ENCODE results near the gene SLC2A6.

The SLC2A6 gene

DNA sequence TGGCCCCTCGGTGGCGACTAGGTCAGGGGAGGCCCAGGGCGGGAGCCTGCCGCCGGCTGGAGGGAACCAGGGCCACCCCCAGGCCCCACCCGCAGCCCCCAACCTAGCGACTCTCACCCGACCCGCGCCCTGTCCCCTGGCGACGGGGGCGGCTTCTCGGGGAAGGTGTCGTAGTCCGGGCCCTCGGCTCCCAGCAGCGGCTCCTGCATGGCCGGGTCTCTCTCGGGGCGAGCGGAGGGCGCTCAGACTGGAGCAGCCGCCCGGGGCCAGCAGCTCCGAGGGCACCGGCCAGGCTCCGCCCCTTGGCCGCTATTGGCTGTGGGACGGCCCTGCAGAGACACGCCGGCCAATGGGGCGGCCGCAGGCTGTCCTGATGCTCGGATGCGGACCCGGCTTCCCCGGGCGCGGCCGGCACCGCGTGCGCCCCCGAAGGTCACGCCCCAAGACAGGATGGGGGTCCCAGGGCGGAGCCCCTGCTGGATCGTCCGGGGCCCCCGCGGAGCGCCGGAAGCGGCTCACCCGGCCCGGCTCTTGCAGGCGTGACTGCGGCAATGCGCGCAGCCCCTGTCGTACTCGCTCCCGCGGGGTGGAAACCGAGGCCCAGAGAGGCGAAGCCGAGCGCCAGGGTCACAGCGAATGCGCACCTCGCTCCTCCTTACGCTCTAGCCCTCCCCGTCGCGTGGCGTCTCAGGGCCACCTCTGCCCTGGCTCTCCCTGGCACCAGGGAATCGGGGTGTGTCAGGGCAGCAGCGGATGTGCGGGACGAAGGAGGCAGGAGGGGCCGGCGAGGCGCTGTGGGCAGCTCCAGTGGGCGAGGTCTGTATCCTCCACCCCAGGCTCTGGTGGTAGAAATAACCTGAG lies at the start of gene SLC2A6:
Gene SLC2A6 (minus strand): TSS at position 249 of the 861 bp plus-strand sequence. CDS start 40 bp downstream, at position 209.
- DNase-seq = peak; percentile 85

GRCh38 chr9:133528001-133528875 lies 49.3 kb upstream of the SLC2A6 start:
- no peak for DNase-seq

GRCh38 chr9:133527444-133527920 lies 48.6 kb upstream of the SLC2A6 start:
- no peak for DNase-seq

DNA sequence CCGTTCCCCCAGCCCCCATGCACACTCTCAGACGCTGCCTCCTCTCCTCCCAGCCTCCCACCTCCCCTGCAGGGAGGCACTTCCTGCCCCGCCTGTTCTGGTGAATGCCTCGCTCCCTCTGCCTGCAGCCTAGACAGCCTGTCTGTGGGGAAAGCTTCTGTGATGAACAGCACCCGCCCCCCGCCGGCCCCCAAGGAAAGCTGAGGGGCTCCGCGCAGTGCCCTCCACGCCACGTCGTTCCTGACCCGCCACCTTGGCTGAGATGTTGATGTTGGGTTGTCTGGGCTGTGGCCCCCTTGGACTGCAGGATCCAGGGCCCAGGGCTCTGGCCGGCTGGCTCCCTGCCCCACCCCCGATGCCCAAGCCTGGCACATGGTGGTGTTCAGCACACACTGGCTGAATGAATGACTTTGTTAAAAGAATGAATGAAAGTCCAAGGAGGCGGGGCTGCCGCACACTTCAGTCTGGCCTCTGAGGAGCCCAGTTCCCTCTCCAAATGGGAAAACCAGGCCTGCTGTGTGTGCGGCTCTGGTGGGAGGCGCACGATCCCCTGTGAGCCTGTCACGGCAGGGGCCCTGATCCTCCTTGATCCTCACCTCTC lies 47.9 kb upstream of the SLC2A6 start:
- DNase-seq = no peak

DNA sequence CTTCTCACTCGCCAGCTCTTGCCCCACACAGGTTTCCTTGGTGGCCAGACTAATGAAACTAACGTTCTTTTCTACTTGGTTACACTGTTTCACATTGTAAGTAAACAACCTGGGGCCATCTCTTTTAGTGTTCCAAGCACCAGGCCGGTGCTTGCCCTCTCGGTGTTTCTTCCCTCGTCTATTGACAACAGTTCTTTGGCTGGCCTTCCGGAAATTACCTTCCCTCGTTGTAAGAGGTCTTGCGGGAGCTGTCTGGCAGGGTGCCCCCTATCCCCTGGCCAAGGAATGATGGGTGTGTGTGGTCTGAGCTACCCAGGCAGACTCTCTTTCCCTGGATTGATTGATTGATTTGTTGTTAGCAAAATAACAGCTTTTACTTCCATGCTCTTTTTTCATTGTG lies 46.8 kb upstream of the SLC2A6 start:
- DNase-seq = no peak

- DNase-seq = no peak
Observed at GRCh38 chr9:133524679-133525228, 45.9 kb upstream of the SLC2A6 start, which contains the start of gene MYMK. Gene MYMK (minus strand): TSS chr9:133524959. CDS start chr9:133524844, 115 bp downstream.

DNA sequence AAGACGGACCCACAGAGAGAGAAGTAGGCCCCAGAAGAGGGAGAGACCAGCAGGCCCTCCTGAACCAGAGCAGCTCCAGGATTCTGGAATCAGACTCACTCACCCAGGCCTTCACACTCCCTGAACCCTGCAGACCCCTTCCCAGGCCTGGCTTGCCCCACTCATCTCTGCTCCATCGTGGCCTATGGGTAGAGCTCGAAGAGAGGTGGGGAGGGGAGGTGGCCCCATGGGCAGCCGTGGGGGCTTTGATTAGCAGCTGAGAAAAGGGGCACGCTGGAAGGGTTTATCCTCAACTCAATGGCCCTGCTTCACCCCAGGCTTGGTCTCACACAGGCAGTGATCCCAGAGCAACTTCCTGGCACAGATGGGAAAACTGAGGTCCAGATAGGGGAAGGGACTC lies 45.2 kb upstream of the SLC2A6 start:
- no peak for DNase-seq

DNA sequence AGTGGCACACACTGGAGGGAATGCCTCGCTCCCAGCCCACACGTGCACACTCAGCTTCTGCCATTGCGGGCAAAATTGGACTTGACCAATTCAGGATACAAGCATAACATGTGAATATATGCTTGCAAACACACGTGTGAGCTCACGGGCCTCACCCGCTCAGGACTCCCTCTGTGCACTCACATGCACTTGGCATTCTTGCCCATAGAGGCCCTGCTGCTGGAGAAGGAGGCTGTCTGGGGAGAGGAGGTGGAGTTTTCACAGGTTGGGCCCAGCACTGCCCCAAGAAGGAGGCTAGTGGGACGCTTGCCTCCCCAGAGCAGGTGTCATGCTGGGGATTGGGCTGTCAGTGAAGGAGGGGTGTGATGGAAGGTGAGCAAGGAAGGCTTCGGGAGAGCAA lies 44.2 kb upstream of the SLC2A6 start:
- DNase-seq = no peak

DNA sequence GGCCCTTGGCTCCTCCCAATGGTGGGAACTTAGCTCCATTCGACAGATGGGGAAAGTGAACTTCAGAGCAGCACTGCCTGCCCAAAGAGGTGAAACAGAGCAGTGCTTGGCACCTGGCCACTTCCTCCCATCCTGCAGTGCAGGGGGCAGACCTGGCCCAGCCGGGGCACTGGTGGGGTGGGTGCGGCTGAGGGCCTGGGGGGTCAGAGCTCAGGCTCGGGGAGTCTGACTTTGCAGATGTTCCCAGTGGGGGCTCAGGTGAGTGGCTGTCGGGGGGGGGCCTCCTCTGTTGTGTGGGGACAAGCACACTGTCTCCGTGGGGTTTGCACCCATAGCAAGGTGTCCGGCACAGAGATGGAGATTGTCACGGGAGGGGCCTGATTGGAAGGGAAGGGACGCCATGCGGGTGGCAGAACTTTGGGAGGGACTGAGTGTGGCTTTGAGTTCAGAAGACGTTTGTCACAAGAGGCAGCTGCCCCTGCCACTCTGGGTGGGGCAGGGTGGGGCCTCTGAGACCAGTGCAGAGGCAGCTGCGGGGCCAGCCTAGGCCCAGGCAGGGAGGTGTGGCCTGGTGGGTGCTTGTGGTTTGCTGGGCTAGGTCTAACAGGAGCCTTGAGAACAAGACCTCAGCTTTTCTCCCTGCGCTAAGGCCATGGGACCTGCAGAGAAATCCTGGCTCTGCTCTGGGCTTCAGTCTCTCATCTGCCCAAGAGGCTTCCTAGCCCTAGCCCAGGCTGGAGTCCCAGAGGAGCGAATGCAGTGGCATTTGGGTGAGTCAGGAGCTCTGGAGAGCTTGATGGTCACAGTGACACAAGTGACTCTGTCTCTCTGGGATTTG lies 43.4 kb upstream of the SLC2A6 start:
- no peak for DNase-seq

DNA sequence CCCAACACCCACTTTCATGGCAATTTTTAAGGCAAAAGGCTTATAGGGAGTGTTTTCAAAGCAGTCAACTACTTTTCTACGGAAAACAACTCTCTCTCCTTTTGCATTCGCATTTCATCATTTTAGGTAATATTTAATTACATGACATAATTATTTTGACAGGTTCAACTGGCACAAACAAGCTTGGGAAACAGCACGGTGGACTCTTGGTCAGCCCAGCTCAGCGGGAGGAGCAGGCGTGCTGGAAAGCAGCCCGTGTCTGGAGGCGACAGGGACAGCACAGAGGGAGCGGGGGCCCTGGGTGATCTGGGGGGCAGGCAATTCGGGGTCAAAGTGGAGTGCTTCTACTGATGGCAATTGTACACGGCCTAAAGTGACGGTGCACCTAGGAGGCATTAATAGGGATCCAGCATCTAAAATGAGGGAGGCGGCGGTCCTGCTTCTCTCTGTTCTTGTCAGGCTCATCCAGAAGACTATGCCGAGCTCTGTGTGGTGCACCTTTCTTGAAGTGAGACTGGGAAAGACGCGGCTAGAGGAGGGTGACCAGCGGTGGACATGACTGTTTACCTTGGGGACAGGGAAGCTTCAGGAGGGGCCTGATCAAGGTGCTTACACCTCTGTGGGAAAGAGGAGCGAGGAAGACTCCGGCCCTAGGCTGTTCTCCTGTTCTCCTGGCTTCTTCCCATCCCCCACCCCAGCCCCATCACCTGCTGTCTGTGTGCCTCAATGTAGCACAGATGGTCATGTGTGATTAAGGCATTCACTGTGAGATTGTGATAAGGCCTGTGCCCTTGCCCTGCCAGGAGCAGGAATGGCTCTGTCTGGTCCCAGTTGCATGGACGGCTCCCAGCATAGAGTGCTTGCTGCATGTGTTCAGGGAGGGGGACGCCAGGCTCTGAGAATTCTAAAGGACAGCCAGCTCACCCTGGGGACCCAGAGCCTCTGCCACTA lies 42.5 kb upstream of the SLC2A6 start:
- DNase-seq = no peak

- DNase-seq = no peak
Observed at GRCh38 chr9:133520121-133520835, 41.4 kb upstream of the SLC2A6 start.

DNA sequence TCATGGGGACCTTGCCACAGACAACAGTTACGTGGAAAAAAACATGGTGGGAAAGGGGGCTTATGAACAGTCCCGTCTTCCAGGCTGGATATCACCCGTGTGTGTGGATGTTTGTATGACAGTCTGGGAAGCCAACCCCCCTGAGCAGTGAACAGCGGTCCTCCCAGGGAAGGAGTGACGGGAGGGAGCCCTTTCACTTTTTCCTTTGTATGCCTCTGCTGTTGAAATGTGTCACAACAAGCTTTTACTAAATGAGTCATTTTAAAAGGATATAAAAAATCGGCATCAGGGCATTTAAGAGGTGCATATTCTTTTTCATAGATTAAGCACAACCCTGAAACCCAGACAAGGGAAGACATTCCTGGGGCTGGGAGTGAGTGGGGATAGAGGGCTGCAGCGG lies 40.8 kb upstream of the SLC2A6 start:
- no peak for DNase-seq

- DNase-seq = no peak
Observed at GRCh38 chr9:133518706-133519449, 40.0 kb upstream of the SLC2A6 start.

DNA sequence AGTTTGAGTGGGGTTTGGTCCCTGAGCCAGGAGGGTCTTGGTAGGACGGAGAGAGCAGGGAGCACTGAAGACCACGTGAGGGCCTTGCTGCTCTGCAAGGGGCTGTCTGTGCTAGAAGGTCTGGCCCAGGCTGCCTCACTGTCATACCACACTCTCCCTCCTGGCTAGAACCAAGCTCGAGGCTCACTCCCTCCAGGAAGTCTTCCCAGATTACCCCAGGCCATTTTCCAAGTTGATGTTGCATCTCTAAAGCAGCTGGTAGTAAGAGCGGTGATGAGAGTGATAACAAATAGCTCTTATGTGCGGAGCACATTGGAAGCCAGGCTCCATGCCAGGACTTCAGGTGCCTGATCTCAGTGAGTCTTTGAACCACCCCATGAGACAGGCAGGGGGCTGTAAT lies 39.3 kb upstream of the SLC2A6 start:
- DNase-seq = no peak

GRCh38 chr9:133517711-133518110 lies 38.8 kb upstream of the SLC2A6 start:
- no peak for DNase-seq

DNA sequence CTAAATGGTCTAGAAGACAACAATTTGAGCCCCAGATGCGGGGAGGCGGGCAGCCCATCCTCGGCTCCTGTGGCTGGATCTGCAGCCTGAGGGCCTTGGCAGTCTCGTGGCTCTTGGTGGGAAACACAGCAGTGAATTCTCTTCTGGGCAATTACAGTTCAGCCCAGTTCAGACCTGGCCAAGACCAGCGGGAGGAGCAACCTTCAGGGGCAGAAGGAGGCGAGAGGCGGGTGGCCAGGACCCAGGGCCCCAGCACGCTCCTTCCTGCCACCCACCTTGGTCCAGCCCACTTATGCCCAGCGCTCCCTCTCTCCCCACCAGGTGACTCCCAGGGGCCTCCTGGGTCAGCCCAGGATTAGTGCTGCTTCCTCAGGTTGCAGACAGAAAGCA lies 38.1 kb upstream of the SLC2A6 start:
- DNase-seq = no peak

DNA sequence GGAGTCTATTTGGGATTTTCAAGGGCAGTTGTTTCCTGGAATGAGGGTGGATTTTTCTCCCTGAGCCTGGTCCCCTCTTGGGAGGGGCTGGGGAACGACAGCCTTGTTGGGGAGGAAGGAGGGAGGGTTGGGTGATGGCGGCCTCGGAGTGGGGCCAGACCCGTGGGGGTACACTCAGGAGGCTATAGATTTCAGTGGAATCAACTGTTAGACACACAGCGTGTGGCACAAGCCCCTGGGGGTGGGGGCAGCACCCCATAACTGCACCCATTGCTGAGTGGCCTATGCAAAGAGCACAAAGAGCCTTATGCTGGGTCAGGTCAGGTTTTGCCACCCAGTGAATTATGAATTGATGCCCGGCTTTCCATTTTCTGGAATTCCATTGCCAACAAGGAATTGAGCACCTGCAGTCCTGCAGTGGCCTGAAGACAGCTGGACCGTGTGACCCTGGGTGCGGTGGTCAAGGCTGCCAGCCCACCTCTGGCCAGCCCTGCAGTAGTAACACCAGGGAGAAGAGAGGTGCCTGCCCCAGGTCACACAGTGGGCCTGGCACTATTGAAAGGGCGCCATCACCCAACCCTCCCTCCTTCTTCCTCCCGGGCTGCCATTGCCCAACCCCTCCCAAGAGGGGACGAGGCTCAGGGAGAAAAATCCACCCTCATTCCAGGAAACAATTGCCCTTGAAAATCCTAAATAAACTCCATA lies 37.5 kb upstream of the SLC2A6 start:
- no peak for DNase-seq

DNA sequence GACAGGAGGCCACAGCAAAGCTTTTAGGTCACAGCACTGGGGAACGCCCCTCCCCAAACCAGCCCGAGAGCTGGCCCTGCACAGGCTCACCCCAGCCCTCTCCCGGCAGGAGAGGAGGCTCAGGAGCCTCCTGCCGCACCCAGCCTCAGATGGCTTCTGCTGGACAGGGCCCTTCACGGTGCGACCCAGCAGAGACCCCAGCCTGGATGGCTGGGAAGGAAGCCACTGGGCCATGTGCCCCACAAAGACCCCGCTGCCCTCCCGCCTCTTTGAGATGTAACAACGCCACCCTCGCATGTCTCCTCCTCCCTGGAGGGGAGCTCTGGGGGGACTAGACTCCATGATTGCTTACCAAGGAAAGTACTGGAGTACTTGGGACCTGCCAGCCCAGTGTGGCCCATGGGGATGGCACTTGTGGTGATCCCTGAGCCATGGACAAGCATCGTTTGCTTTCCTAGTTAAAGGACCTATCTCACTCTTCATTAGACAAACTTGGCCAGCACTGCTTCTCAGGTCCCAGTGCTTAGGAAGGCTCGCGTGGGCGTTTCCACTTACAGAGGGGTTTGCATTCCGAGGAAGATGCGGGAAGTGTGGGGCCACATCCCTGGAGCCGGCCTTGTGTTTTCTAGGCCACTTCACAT lies 36.8 kb upstream of the SLC2A6 start:
- DNase-seq = no peak

All from activated naive CD4-positive, alpha-beta T cell treated with anti-CD3 and anti-CD28 coated beads, Interleukin-2, amount 50 U/mL, for 16 hours (primary cell).